Vagina (tissue), 2 donors: Measurements from ENCODE around the gene CD300LG.

ENCODE experiments used
- CTCF ChIP-seq, 3 experiments: fragments of 450-650 bp in 2 of 3; fragments of 200-600 bp in 1 of 3; sonication (generic) in 1 of 3; IDR thresholded peaks; one replicate each; pipeline ENCODE4 v1.5.1; 2017 to 2019; ENCODE audit warnings: antibody characterized with exemption in 3 of 3, mild to moderate bottlenecking in 2 of 3, moderate library complexity in 2 of 3
- POLR2A ChIP-seq, 2 donors: fragments of 450-650 bp; IDR thresholded peaks; one replicate each; pipeline ENCODE4 v1.6.1; 2017; ENCODE audit warnings: antibody characterized with exemption in 2 of 2, mild to moderate bottlenecking in 2 of 2, moderate library complexity in 2 of 2

GRCh38 chr17:43814714-43815113 is 32.3 kb upstream of the CD300LG start:
- no peak for TF ChIP-seq CTCF (IDR thresholded peaks at IDR 0.05)
- TF ChIP-seq POLR2A (IDR thresholded peaks at IDR 0.05), result no peak
